GM12892 (cell line): ENCODE results near the gene AURKAIP1.
"Not testable (repeated sequence)": the region's sequence is repeated elsewhere in the genome, so short reads cannot be mapped to it uniquely, and the experiment has no call there.

ENCODE experiments used
- DNase-seq: peaks from one replicate; pipeline ENCODE4 v3.0.0; 2011; ENCODE audit not compliant: insufficient read length
- FAIRE-seq: peaks from 2 replicates; lab custom pipeline; 2011; peaks lifted over from hg19 to GRCh38; lab: Jason Lieb, UNC
- POLR2A ChIP-seq: IDR thresholded peaks from 2 replicates; pipeline ENCODE4 v1.6.1; 2011; ENCODE audit warnings: low read depth, low read length, control low read depth
- POLR2AphosphoS5 ChIP-seq: IDR thresholded peaks from 2 replicates; pipeline ENCODE4 v1.6.1; 2011; ENCODE audit warnings: low read depth, low read length, control low read depth
- TAF1 ChIP-seq: IDR thresholded peaks from 2 replicates; pipeline ENCODE4 v1.6.1; 2011; ENCODE audit warnings: low read depth, mild to moderate bottlenecking, control low read depth, low read length, borderline replicate concordance

The AURKAIP1 gene

DNA sequence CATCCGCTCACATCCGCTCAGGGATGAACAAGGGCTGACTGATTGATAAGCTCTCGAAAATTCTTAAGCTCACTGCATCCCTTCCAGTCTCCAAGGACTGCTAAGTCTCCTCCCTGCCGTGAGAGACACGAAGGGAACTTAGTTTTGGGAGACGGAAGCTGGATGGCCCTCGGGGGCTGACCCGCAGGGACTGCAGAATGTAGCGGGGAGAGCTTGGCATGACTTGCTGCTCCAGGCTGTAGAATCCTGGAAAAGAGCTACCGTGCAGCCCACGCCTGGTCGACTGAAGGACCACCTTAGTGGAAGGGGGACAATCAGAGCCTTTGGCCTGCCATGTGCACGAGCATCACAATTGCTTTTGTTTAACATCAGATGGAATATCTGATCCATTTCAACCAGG is 40.7 kb upstream of the AURKAIP1 start:
- FAIRE-seq, result no peak
- TF ChIP-seq TAF1 (no peak), POLR2A (no peak), POLR2AphosphoS5 (no peak)

DNA sequence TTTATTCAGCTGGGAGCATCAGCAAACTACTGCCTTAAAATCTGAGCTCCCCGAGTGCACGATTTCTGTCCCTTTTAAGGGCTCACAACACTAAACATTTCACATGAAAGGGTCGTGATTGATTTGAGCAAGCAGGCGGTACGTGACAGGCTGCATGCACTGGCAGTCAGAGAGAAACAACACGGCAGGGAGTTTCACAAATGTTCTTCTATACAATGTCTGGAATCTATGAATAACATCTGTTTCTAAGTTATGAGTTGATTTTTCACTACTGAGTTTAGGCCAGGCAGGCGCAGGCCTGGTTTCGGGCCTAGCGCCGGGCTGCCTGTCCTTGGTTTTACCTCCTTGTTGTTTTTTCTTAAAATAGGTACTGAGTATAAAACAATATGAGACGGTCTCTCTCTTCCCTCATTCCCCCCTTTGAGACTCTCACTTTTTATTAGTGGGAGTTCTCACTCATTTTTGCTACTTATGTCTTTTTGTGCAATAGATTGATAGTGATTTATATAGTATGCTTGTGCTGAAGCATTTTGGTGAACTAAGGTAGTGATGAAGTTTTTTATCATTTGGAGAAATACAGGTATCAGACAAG is 37.4 kb upstream of the AURKAIP1 start:
- DNase-seq, result not testable (repeated sequence)
- FAIRE-seq, result peak; percentile 36

More for the DNA sequence above, 40.7 kb upstream of the AURKAIP1 start:
- DNase-seq, result no peak

DNA sequence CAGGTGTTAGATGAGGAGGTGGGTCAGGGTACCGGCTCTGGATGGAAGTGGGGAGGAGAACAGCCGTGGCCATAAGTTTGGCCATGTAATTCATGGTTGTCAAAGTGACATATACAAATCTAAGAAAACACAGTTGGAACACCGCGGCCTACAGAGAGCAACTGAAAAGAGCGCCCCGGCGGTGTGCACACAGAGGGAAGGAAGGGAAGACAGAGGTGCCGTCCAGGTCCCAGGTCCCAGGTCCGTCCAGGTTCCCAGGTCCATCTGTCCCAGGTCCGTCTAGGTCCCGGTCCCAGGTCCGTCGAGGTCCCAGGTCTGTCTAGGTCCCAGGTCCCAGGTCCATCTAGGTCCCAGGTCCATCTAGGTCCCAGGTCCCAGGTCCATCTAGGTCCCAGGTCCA is 36.6 kb upstream of the AURKAIP1 start:
- DNase-seq (no peak), FAIRE-seq (no peak)
- TF ChIP-seq POLR2AphosphoS5, result peak; percentile 41; the same call in 1 of the 2 replicates
- TF ChIP-seq TAF1, result no peak

DNA sequence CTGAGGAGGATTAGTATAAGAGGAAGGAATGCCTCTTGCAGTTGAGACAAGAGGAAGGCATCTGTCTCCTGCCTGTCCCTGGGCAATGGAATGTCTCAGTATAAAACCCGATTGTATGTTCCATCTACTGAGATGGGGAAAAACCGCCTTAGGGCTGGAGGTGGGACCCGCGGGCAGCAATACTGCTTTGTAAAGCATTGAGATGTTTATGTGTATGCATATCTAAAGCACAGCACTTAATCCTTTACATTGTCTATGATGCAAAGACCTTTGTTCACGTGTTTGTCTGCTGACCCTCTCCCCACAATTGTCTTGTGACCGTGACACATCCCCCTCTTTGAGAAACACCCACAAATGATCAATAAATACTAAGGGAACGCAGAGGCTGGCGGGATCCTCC is 35.2 kb upstream of the AURKAIP1 start:
- FAIRE-seq, DNase-seq: not testable (repeated sequence)

DNA sequence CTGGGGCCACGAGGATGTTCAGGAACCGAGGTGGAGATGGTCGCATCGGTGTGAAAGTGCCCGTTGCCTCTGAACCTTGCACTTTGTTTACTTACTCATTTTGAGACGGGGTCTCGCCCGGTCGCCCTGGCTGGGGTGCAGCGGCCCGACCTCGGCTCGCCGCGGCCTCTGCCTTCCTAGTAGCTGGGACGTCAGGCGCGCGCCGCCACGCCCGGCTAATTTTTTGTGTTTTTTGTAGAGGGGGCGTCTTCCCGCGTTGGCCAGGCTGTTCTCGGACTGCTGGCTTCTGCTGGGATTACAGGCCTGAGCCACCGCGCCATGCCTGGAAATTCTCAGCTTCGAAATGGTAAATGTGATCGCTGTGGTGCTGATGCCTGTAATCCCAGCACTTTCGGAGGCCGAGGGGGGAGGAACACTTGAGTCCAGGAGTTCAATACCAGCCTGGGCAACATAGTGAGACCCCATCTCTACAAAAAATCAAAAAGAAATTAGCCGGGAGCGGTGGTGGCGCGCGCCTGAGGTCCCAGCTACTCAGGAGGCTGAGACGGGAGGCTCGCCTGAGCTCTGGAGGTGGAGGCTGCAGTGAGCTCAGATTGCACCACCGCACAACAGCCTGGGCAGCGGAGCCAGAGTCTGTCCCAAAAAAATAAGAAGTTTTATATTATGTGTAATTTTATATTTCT is 32.8 kb upstream of the AURKAIP1 start:
- TF ChIP-seq POLR2A (no peak), POLR2AphosphoS5 (no peak), TAF1 (no peak)
- DNase-seq, result peak; percentile 37
- FAIRE-seq, result peak; percentile 27

DNA sequence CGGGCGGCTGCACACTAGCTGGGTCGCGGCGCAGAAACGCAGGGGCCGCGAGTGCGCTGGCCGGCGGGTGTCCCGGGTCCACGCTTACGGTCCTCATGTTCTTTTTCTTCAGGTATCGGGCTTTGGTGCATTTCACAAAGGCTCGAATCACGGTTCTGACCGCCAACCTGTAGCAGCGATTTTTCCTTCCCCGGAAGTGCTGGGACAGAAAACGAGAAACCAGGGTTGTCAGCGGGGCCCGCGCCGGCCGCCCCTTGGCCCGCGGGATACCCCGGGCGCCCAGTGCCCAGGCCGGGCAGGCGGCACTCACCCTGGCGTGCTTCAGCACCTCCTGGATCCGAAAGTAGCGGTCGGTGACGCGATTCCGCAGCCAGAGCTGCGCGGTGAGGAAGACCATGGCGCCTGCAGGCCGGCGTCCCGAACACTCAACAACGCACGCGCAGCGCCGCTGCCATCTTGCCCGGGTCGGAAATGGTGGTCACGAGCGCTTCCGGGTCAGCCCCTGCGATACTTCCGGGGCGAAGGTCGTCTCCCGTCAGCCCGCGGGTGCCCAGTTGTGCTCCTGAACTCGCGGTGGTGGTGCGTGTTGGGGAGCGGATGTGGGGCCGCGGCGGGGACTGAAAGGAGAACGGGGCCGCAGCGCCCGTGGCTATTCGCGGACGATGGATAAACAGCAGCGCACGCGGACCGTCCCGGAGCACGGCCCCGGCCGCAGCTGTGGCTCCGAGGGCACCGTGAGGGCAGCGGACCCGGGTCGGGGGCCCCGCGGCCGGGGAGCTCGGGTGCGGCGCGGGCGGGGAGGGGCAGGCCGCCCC is 32.0 kb upstream of the AURKAIP1 start, which contains the start of gene MRPL20:
MRPL20 (minus strand) TSS at position 473 of the 815 bp plus-strand sequence; CDS start at position 397, 76 bp downstream.
- TF ChIP-seq POLR2AphosphoS5, result peak; percentile 97
- TF ChIP-seq TAF1, result peak; percentile 95
- TF ChIP-seq POLR2A, result peak; percentile 96
- peak; percentile 98 for FAIRE-seq
- peak; percentile 98 for DNase-seq

DNA sequence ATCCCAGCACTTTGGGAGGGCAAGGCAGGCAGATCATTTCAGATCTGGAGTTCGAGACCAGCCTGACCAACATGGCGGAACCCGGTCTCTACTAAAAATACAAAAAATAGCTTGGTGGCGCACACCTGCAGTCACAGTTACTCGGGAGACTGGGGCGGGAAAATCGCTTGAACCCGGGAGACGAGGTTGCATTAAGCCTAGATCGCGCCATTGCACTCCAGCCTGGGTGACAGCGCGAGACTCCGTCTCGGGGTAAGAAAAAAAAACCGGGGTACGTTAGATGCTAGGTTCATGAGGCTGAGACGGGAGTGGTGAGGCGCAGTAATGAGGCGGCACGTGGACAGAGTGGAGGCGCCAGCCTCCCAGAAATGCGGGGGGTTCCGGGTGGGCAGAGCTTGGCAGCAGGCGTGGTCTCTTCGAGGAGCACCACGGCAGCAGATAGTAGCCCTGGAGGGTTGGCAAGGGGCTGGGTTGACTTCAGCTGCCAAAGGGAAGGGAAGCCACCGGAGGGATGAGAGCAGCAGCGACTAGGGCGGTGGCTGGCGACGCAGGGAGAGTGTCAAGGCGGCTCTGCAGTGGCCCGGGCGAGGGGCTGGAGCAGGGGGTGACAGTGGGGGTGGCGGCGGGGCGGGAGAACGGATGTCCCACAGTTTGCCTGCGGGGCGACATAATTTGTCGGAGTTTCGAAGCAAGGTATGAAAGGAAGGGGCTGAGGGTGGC is 31.3 kb upstream of the AURKAIP1 start:
- DNase-seq (no peak), FAIRE-seq (no peak)
- no peak for TF ChIP-seq POLR2A
- TF ChIP-seq POLR2AphosphoS5, result no peak
- no peak for TF ChIP-seq TAF1

DNA sequence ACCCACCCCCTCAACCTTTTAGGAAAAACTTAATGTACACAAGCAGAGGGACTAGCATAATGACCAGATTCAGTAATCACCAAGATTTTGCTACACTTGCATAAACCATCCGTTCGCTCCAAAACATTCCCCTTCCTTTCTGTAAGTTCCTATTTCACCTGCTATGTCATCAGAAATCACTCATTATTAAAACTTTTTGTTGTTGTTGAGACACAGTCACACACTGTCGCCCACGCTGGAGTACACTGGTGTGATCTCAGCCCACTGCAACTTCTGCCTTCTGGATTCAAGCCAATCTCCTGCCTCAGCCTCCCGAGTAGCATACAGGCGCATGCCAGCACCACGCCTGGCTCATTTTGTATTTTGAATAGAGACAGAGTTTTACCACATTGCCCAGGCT is 28.6 kb upstream of the AURKAIP1 start:
- TF ChIP-seq POLR2AphosphoS5 (no peak; the same call in none of the 2 replicates), POLR2A (no peak), TAF1 (no peak)
- DNase-seq (no peak), FAIRE-seq (no peak)

DNA sequence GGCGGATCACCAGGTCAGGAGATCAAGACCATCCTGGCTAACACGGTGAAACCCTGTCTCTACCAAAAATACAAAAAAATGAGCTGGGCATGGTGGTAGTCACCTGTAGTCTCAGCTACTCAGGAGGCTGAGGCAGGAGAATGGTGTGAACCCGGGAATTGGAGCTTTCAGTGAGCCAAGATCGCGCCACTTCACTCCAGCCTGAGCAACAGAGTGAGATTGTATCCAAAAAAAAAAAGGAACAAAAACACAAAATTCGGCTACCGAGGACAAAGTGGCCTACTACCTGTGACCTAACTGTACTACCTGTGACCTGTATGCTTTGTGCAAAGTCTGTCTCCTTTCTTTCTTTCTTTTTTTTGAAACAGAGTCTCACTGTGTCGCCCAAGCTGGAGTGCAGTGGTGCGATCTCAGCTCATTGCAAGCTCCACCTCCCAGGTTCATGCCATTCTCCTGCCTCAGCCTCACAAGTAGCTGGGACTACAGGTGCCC is 27.9 kb upstream of the AURKAIP1 start:
- FAIRE-seq, DNase-seq: not testable (repeated sequence)

DNA sequence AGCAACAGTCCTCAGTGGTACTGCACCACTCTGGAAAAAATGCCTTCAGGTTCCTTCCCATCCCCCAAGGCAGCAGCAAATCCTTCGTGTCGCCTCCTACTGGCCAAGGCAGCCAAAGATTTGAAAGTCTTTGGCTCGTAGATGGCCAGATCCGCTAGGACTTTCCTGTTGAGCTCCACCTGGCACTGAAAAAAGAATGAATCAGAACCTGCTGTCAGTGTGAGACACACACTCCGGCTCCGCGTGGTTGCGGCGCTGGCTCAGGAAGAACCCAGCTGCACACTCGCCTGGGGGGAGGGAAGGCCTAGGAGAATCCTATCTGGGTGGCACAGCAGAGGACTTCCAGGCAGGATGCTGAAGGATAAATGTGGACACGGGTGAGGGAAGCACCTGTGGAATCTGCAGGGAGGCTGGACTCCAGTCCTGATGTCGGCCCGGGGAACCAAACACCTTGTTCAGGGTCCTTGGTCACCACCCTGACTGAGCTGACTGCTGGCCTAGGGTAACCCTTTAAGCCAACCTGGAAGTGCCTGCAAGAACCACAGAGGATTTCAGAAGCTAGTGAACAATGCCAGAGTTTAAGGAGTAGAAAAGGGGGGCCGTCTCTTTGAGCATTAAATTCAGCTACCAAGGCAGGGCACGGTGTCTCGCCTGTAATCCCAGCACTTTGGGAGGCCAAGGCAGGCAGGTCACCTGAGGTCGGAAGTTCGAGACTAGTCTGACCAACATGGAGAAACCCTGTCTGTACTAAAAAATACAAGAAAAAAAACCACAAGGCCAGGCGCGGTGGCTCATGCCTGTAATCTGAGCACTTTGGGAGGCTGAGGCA is 27.3 kb upstream of the AURKAIP1 start:
- FAIRE-seq (no peak), DNase-seq (no peak)
- no peak for TF ChIP-seq POLR2AphosphoS5
- TF ChIP-seq TAF1, result no peak
- TF ChIP-seq POLR2A, result no peak
